K562 (cell line): Measurements from ENCODE around the gene C1QBP. TPM values are rescaled to one million over a fixed set of nuclear protein-coding genes. Genes with fewer than 3 reads are reported as not detected.
A peak's percentile ranks its signal among the peaks of the same experiment; 100 is the strongest.

Experiments
- CBFB ChIP-seq: sonication (generic); formaldehyde crosslinking; IDR thresholded peaks from 2 replicates; pipeline ENCODE4 v1.4.0; 2020; ENCODE audit warnings: mild to moderate bottlenecking, missing genetic modification reagents
- ETV6 ChIP-seq, 3 experiments: fragments of 150-350 bp in 1 of 3; sonication (generic) in 1 of 3; formaldehyde crosslinking in 1 of 3; IDR thresholded peaks; 2 replicates each; pipeline versions ENCODE4 v1.6.1 to v1.8.0; 2014 to 2022; ENCODE audit warnings: borderline replicate concordance in 2 of 3, low read depth in 2 of 3, antibody characterized with exemption in 1 of 3, low read length in 1 of 3, mild to moderate bottlenecking in 1 of 3, missing genetic modification reagents in 1 of 3
- FOXK2 ChIP-seq, 2 experiments: fragments of 450-650 bp; IDR thresholded peaks in 1 of 2; conservative IDR thresholded peaks in 1 of 2; 2 replicates each; pipeline ENCODE4 v1.6.1; 2016; ENCODE audit warnings: low read depth in 2 of 2, mild to moderate bottlenecking in 1 of 2
- GABPB1 ChIP-seq: sonication (generic); formaldehyde crosslinking; IDR thresholded peaks from 2 replicates; pipeline ENCODE4 v1.8.0; 2022; ENCODE audit warnings: mild to moderate bottlenecking, missing genetic modification reagents
- KDM1A ChIP-seq, 2 experiments: fragments of 450-650 bp; IDR thresholded peaks; 2 replicates each; pipeline ENCODE4 v1.6.1; 2016; ENCODE audit warnings: mild to moderate bottlenecking in 2 of 2
- MAZ ChIP-seq, 2 experiments: fragments of 450-650 bp in 1 of 2; sonication (generic) in 1 of 2; formaldehyde crosslinking; IDR thresholded peaks in 1 of 2; conservative IDR thresholded peaks in 1 of 2; 2 replicates each; pipeline versions ENCODE4 v1.4.0 to v1.5.0; 2020; ENCODE audit warnings: mild to moderate bottlenecking in 1 of 2, missing genetic modification reagents in 1 of 2
- NRF1 ChIP-seq, 2 experiments: fragments of 450-650 bp; IDR thresholded peaks in 1 of 2; conservative IDR thresholded peaks in 1 of 2; 2 replicates each; pipeline ENCODE4 v1.6.1; 2014; ENCODE audit warnings: mild to moderate bottlenecking in 2 of 2
- RBFOX2 ChIP-seq: fragments of 200-400 bp; formaldehyde crosslinking; IDR thresholded peaks from 2 replicates; pipeline ENCODE4 v1.6.1; 2017; ENCODE audit warnings: low read depth, mild to moderate bottlenecking, low read length, moderate library complexity
- ZSCAN29 ChIP-seq: fragments of 450-650 bp; IDR thresholded peaks from 2 replicates; pipeline ENCODE4 v1.6.1; 2017
- polyA plus RNA-seq, 8 experiments: library from polyadenylated mRNA; depleted of rRNA in 4 of 8; stranded (reverse) in 5 of 8; unstranded in 3 of 8; fragments of >200 nt; fragmentation: Nextera tagmentation in 2 of 8; fragmentation: Illumina TruSeq in 1 of 8; extraction: Ambion mirVana in 2 of 8; extraction: Trizol in 1 of 8; gene quantifications; 2 replicates each; pipeline versions ENCODE4 v1.2.1 to v1.2.3, GENCODE V29; 2011 to 2014; ENCODE audit warnings: inconsistent platforms in 1 of 8, missing spikeins in 1 of 8
- total RNA-seq, 7 experiments: library from RNA; depleted of rRNA in 6 of 7; stranded (reverse); fragments of >200 nt in 6 of 7; fragmentation: Illumina TruSeq in 2 of 7; extraction: Trizol in 2 of 7; gene quantifications; 2 replicates each; pipeline versions ENCODE4 v1.2.1 to v1.2.3, GENCODE V29; 2011 to 2021; ENCODE audit warnings: low replicate concordance in 1 of 7
- TF ChIP-seq, protein P1 (sequence below): fragments of 450-650 bp; conservative IDR thresholded peaks from 2 replicates; pipeline ENCODE4 v1.6.1; 2016; ENCODE audit warnings: missing genetic modification characterization, low read depth, mild to moderate bottlenecking, control low read depth, missing compliant biosample characterization
- TF ChIP-seq, protein P2 (sequence below): fragments of 250-450 bp; sonication (Bioruptor Pico); IDR thresholded peaks from 2 replicates; pipeline ENCODE4 v1.8.0; 2021; ENCODE audit warnings: borderline replicate concordance, mild to moderate bottlenecking, moderate library complexity; ENCODE audit not compliant: poor library complexity, severe bottlenecking
- TF ChIP-seq, protein P3 (sequence below): sonication (generic); formaldehyde crosslinking; IDR thresholded peaks from 2 replicates; pipeline ENCODE4 v1.5.0; 2020; ENCODE audit warnings: missing genetic modification reagents
- TF ChIP-seq, protein P4 (sequence below), 2 experiments: fragments of 450-650 bp; conservative IDR thresholded peaks; 2 replicates each; pipeline ENCODE4 v1.6.1; 2017; ENCODE audit warnings: mild to moderate bottlenecking in 2 of 2, moderate library complexity in 2 of 2
- TF ChIP-seq, protein P5 (sequence below): sonication (generic); formaldehyde crosslinking; IDR thresholded peaks from 2 replicates; pipeline ENCODE4 v1.8.0; 2022; ENCODE audit warnings: missing genetic modification reagents, mild to moderate bottlenecking, moderate library complexity, borderline replicate concordance
- TF ChIP-seq, protein P6 (sequence below): fragments of 450-650 bp; IDR thresholded peaks from 2 replicates; pipeline ENCODE4 v1.6.1; 2018; ENCODE audit not compliant: partially characterized antibody

C1QBP gene
- total and polyA plus RNA-seq, 9 of the 15 experiments (the other 6 are each of a cell fraction or from before 2014, with no cell fraction given), result 90.7 to 665 (median 414) TPM

DNA sequence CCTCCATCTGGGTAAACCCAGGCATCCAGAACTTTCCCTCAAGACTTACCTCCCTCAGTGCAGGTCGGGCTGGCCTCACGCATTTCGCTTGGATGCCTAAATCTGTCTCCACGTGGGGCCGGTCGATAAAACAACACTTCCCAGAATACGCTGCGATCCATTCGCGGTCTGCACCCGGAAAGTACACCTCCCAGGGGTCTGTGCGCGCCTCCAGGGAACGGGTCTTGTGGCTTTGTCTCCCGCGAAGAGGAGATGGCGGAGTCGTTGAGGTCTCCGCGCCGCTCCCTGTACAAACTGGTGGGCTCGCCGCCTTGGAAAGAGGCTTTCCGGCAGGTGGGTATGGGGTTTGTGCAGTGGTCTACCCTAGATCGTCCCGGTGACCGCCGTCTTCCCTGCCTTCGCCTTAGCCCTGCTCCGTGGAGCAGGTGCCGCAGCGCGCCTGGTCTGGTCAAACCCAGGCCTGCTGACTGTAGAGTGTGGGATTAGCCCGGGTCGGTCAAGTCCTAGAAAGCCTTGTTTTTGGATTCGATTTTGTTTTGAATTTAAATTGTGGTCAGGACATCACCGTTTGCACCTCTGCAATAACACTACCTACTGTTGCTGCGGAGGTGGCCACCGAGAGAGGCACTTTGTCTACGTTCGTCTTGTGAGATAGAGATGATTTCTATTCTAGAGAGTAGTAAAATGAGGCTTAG is 18.8 kb downstream of the C1QBP start, which contains the start of gene RPAIN (continued):
- TF ChIP-seq, protein P1, sequence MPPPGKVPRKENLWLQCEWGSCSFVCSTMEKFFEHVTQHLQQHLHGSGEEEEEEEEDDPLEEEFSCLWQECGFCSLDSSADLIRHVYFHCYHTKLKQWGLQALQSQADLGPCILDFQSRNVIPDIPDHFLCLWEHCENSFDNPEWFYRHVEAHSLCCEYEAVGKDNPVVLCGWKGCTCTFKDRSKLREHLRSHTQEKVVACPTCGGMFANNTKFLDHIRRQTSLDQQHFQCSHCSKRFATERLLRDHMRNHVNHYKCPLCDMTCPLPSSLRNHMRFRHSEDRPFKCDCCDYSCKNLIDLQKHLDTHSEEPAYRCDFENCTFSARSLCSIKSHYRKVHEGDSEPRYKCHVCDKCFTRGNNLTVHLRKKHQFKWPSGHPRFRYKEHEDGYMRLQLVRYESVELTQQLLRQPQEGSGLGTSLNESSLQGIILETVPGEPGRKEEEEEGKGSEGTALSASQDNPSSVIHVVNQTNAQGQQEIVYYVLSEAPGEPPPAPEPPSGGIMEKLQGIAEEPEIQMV, result 0 out of 2 replicates have a peak, but pooled peaks have one; percentile 12
- TF ChIP-seq, protein P2, sequence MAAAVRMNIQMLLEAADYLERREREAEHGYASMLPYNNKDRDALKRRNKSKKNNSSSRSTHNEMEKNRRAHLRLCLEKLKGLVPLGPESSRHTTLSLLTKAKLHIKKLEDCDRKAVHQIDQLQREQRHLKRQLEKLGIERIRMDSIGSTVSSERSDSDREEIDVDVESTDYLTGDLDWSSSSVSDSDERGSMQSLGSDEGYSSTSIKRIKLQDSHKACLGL (CRISPR knock-in tag), result peak; percentile 59
- TF ChIP-seq, protein P3, sequence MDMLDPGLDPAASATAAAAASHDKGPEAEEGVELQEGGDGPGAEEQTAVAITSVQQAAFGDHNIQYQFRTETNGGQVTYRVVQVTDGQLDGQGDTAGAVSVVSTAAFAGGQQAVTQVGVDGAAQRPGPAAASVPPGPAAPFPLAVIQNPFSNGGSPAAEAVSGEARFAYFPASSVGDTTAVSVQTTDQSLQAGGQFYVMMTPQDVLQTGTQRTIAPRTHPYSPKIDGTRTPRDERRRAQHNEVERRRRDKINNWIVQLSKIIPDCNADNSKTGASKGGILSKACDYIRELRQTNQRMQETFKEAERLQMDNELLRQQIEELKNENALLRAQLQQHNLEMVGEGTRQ, result peak; percentile 37; the same call in 1 of the 2 replicates
- TF ChIP-seq ETV6 (IDR thresholded peaks at IDR 0.05; ENCODE audit: borderline replicate concordance in 1 of 2, low read depth in 2 of 2, low read length in 1 of 2) (no peak), ETV6 (CRISPR knock-in tag; IDR thresholded peaks at IDR 0.05; ENCODE audit: borderline replicate concordance) (no peak), GABPB1 (CRISPR knock-in tag) (peak; percentile 6), RBFOX2 (peak; percentile 76), MAZ (CRISPR knock-in tag; conservative IDR thresholded peaks at IDR 0.05 in 1 of 2, IDR thresholded peaks at IDR 0.05 in 1 of 2) (no peak), KDM1A (IDR thresholded peaks at IDR 0.05) (no peak), CBFB (CRISPR knock-in tag) (0 out of 2 replicates have a peak, but pooled peaks have one; percentile 19), FOXK2 (conservative IDR thresholded peaks at IDR 0.05 in 1 of 2, IDR thresholded peaks at IDR 0.05 in 1 of 2; ENCODE audit: low read depth in 2 of 2) (peak; percentile 83 to 92), NRF1 (conservative IDR thresholded peaks at IDR 0.05 in 1 of 2, IDR thresholded peaks at IDR 0.05 in 1 of 2) (peak in 1 of 2 experiments; percentile 44; a peak in 2 of 4 replicates), ZSCAN29 (0 out of 2 replicates have a peak, but pooled peaks have one; percentile 6)
- TF ChIP-seq, protein P4, sequence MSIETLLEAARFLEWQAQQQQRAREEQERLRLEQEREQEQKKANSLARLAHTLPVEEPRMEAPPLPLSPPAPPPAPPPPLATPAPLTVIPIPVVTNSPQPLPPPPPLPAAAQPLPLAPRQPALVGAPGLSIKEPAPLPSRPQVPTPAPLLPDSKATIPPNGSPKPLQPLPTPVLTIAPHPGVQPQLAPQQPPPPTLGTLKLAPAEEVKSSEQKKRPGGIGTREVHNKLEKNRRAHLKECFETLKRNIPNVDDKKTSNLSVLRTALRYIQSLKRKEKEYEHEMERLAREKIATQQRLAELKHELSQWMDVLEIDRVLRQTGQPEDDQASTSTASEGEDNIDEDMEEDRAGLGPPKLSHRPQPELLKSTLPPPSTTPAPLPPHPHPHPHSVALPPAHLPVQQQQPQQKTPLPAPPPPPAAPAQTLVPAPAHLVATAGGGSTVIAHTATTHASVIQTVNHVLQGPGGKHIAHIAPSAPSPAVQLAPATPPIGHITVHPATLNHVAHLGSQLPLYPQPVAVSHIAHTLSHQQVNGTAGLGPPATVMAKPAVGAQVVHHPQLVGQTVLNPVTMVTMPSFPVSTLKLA (conservative IDR thresholded peaks at IDR 0.05), result peak; percentile 99 to 100
- TF ChIP-seq, protein P5, sequence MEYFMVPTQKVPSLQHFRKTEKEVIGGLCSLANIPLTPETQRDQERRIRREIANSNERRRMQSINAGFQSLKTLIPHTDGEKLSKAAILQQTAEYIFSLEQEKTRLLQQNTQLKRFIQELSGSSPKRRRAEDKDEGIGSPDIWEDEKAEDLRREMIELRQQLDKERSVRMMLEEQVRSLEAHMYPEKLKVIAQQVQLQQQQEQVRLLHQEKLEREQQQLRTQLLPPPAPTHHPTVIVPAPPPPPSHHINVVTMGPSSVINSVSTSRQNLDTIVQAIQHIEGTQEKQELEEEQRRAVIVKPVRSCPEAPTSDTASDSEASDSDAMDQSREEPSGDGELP (CRISPR knock-in tag), result 0 out of 2 replicates have a peak, but pooled peaks have one; percentile 73
- TF ChIP-seq, protein P6, sequence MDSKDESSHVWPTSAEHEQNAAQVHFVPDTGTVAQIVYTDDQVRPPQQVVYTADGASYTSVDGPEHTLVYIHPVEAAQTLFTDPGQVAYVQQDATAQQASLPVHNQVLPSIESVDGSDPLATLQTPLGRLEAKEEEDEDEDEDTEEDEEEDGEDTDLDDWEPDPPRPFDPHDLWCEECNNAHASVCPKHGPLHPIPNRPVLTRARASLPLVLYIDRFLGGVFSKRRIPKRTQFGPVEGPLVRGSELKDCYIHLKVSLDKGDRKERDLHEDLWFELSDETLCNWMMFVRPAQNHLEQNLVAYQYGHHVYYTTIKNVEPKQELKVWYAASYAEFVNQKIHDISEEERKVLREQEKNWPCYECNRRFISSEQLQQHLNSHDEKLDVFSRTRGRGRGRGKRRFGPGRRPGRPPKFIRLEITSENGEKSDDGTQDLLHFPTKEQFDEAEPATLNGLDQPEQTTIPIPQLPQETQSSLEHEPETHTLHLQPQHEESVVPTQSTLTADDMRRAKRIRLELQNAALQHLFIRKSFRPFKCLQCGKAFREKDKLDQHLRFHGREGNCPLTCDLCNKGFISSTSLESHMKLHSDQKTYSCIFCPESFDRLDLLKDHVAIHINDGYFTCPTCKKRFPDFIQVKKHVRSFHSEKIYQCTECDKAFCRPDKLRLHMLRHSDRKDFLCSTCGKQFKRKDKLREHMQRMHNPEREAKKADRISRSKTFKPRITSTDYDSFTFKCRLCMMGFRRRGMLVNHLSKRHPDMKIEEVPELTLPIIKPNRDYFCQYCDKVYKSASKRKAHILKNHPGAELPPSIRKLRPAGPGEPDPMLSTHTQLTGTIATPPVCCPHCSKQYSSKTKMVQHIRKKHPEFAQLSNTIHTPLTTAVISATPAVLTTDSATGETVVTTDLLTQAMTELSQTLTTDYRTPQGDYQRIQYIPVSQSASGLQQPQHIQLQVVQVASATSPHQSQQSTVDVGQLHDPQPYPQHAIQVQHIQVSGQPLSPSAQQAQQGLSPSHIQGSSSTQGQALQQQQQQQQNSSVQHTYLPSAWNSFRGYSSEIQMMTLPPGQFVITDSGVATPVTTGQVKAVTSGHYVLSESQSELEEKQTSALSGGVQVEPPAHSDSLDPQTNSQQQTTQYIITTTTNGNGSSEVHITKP, result peak; percentile 44
